ENCODE results near the gene NRN1L.

The NRN1L gene

GRCh38 chr16:67935402-67936123 lies 50.9 kb downstream of the NRN1L start:
- DNase-seq (ENCODE audit: low spot score): peak; percentile 97
